Upper lobe of left lung (tissue), 4 donors: ENCODE data around the gene SENP6.
"Not testable (repeated sequence)": the region's sequence is repeated elsewhere in the genome, so short reads cannot be mapped to it uniquely, and the experiment has no call there.

Experiments used
- CTCF ChIP-seq, 6 experiments: fragments of 450-650 bp in 4 of 6; fragments of 200-600 bp in 2 of 6; sonication (generic) in 2 of 6; IDR thresholded peaks; one replicate each; pipeline ENCODE4 v1.5.1; 2016 to 2019; ENCODE audit warnings: antibody characterized with exemption in 6 of 6
- EP300 ChIP-seq, 4 donors: sonication (generic); formaldehyde crosslinking; IDR thresholded peaks; one replicate each; pipeline ENCODE4 v1.5.1; 2017; ENCODE audit warnings: antibody characterized with exemption in 4 of 4, control low read depth in 2 of 4

DNA sequence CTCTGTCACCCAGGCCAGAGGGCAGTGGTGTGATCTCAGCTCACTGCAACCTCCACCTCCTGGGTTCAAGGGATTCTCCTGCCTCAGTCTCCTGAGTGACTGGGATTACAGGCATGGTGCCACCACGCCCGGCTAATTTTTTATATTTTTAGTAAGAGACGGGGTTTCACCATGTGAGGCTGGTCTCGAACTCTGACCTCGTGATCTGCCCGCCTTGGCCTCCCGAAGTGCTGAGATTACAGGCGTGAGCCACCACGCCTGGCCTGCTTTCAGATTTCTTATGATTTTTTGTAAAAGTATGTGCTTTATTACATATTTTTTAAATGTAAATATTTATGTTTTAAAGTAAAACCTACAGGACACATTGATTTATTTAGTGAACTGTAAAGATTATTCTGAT lies 26.0 kb downstream of the SENP6 start:
- not testable (repeated sequence) for TF ChIP-seq EP300, CTCF (IDR thresholded peaks at IDR 0.05)
